ENCODE data around the gene CYREN. TPM values are rescaled to one million over a fixed set of nuclear protein-coding genes. Genes with fewer than 3 reads are reported as not detected.

CYREN gene
- total RNA-seq, 1 experiment from 2014 or later = 49.6 TPM

DNA sequence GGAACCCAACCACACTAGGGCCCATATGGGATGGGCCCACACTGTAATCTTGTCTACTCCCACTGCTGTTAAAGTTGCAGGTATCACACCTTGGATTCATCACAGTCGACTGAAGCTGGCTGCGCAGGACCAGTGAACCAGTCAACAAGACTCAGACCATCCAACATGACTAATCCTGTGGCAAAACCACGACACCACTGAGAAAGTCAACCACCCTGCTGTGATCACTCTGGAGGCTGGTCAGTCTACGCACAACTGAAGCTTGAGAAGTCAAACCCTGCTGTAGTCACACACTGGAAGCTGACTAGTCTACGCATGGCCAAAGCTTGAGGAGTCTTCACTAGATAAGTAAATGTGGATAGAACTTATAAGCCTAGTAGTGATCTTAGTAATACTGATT is 9.6 kb upstream of the CYREN start:
- POLR2A ChIA-PET = interaction anchor here (0.5 kb wide), 1 partner anchor 671 kb away, joined by 4 read pairs; no protein-coding TSS in a partner anchor

DNA sequence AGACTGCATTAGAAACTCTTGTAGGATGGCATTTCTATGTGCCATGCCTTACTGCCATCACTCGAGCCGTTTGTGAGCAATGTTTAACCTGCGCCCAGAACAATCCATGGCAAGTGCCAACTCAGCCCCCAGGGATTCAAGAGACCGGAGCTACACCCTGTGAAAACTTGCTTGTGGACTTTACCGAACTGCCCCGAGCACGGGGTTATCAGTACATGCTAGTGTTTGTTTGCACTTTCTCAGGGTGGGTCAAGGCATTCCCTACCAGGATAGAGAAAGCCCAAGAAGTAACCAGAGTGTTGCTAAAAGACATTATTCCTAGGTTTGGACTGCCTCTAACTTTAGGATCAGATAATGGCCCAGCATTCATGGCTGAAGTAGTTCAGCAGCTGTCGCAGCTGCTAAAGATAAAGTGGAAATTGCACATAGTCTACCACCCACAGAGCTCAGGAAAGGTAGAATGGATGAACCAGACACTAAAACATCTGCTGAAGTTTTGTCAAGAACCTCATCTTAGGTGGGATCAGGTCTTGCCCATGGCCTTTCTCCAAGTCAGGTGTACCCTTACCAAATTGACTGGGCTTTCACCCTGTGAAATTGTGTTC is 8.9 kb upstream of the CYREN start:
- intact Hi-C loops (cut with micrococcal nuclease; ENCODE audit: unreplicated experiment) = loop anchor here (10.0 kb wide), 1 partner anchor 55 kb away; the partner anchor contains the start of gene STRA8
- CTCF ChIA-PET = no interaction called here

More for the DNA sequence above, 9.6 kb upstream of the CYREN start:
- Histone ChIP-seq H3K27ac (ENCODE audit: low read length) (no peak overlapping the region), H3K4me1 (ENCODE audit: control insufficient read depth, insufficient read depth, low read length) (no peaks in the 10 kb centered on the region), H3K9me3 (ENCODE audit: control insufficient read depth, insufficient read depth, low read depth, low read length) (peaks cover 17% of the 10 kb centered on the region; the same call in 1 of the 2 replicates), H3K36me3 (ENCODE audit: control insufficient read depth, insufficient read depth, low read length) (no peaks in the 10 kb centered on the region), H3K4me3 (ENCODE audit: low read depth in 2 of 2, low read length in 2 of 2) (no peak overlapping the region), H3K27me3 (ENCODE audit: control insufficient read depth, insufficient read depth, low read length) (no peaks in the 10 kb centered on the region)
- in situ Hi-C loops (cut with HindIII; ENCODE audit: low pct_unique_long_range_greater_than_20kb, low sequenced_read_pairs) = no loop called here
- CTCF ChIA-PET = no interaction called here
- DNase-seq (ENCODE audit: low read depth, low spot score) (no peak), ATAC-seq (no peak)
- intact Hi-C loops (cut with micrococcal nuclease; ENCODE audit: unreplicated experiment) = no loop called here
- BruUV-seq (replicated peaks) = no TSS peak
- TF ChIP-seq, protein P1, sequence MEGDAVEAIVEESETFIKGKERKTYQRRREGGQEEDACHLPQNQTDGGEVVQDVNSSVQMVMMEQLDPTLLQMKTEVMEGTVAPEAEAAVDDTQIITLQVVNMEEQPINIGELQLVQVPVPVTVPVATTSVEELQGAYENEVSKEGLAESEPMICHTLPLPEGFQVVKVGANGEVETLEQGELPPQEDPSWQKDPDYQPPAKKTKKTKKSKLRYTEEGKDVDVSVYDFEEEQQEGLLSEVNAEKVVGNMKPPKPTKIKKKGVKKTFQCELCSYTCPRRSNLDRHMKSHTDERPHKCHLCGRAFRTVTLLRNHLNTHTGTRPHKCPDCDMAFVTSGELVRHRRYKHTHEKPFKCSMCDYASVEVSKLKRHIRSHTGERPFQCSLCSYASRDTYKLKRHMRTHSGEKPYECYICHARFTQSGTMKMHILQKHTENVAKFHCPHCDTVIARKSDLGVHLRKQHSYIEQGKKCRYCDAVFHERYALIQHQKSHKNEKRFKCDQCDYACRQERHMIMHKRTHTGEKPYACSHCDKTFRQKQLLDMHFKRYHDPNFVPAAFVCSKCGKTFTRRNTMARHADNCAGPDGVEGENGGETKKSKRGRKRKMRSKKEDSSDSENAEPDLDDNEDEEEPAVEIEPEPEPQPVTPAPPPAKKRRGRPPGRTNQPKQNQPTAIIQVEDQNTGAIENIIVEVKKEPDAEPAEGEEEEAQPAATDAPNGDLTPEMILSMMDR (IDR thresholded peaks at IDR 0.05) = no peak
- no peak for TF ChIP-seq TCF7L2 (IDR thresholded peaks at IDR 0.05; ENCODE audit: low read depth, low read length)
- TF ChIP-seq, protein P2, sequence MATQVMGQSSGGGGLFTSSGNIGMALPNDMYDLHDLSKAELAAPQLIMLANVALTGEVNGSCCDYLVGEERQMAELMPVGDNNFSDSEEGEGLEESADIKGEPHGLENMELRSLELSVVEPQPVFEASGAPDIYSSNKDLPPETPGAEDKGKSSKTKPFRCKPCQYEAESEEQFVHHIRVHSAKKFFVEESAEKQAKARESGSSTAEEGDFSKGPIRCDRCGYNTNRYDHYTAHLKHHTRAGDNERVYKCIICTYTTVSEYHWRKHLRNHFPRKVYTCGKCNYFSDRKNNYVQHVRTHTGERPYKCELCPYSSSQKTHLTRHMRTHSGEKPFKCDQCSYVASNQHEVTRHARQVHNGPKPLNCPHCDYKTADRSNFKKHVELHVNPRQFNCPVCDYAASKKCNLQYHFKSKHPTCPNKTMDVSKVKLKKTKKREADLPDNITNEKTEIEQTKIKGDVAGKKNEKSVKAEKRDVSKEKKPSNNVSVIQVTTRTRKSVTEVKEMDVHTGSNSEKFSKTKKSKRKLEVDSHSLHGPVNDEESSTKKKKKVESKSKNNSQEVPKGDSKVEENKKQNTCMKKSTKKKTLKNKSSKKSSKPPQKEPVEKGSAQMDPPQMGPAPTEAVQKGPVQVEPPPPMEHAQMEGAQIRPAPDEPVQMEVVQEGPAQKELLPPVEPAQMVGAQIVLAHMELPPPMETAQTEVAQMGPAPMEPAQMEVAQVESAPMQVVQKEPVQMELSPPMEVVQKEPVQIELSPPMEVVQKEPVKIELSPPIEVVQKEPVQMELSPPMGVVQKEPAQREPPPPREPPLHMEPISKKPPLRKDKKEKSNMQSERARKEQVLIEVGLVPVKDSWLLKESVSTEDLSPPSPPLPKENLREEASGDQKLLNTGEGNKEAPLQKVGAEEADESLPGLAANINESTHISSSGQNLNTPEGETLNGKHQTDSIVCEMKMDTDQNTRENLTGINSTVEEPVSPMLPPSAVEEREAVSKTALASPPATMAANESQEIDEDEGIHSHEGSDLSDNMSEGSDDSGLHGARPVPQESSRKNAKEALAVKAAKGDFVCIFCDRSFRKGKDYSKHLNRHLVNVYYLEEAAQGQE (IDR thresholded peaks at IDR 0.05; ENCODE audit: insufficient read depth in 1 of 2, low read depth in 2 of 2, low read length in 1 of 2) = no peak
- no peak for TF ChIP-seq SIN3A (IDR thresholded peaks at IDR 0.05; ENCODE audit: borderline replicate concordance, insufficient read depth, low read depth, low read length)
- TF ChIP-seq POLR2AphosphoS5 (IDR thresholded peaks at IDR 0.05; ENCODE audit: low read depth, low read length) = no peak

More for the DNA sequence above, 8.9 kb upstream of the CYREN start:
- Histone ChIP-seq H3K36me3 (ENCODE audit: control insufficient read depth, insufficient read depth, low read length) (no peaks in the 10 kb centered on the region), H3K27me3 (ENCODE audit: control insufficient read depth, insufficient read depth, low read length) (no peaks in the 10 kb centered on the region), H3K4me1 (ENCODE audit: control insufficient read depth, insufficient read depth, low read length) (no peaks in the 10 kb centered on the region), H3K9me3 (ENCODE audit: control insufficient read depth, insufficient read depth, low read depth, low read length) (peaks cover 17% of the 10 kb centered on the region; the same call in 1 of the 2 replicates), H3K4me3 (ENCODE audit: low read depth in 2 of 2, low read length in 2 of 2) (no peak overlapping the region), H3K27ac (ENCODE audit: low read length) (no peak overlapping the region)
- no TSS peak for BruUV-seq (replicated peaks)
- POLR2A ChIA-PET = interaction anchor here (0.5 kb wide), 1 partner anchor 672 kb away, joined by 4 read pairs; no protein-coding TSS in a partner anchor
- TF ChIP-seq POLR2AphosphoS5 (IDR thresholded peaks at IDR 0.05; ENCODE audit: low read depth, low read length) (no peak), SIN3A (IDR thresholded peaks at IDR 0.05; ENCODE audit: borderline replicate concordance, insufficient read depth, low read depth, low read length) (no peak), TCF7L2 (IDR thresholded peaks at IDR 0.05; ENCODE audit: low read depth, low read length) (no peak)
- TF ChIP-seq, protein P2 (IDR thresholded peaks at IDR 0.05; ENCODE audit: insufficient read depth in 1 of 2, low read depth in 2 of 2, low read length in 1 of 2) = no peak
- TF ChIP-seq, protein P1 (IDR thresholded peaks at IDR 0.05) = no peak
- DNase-seq (ENCODE audit: low read depth, low spot score) (no peak), ATAC-seq (no peak)
- in situ Hi-C loops (cut with HindIII; ENCODE audit: low pct_unique_long_range_greater_than_20kb, low sequenced_read_pairs) = no loop called here

Measured in Panc1 (cell line).